Measurements from ENCODE around the gene ZNF883. TPM values are rescaled to one million over a fixed set of nuclear protein-coding genes. Genes with fewer than 3 reads are reported as not detected.

Gene ZNF883
- total RNA-seq, 2 donors from 2014 or later, result 0.16 to 1.0 TPM

- DNase-seq (ENCODE audit: low spot score in 2 of 2), result no peak
- no peak for ATAC-seq
- Mint-ChIP-seq H3K9me3 (peaks cover 10 to 20% of the 10 kb centered on the region in 2 donors), H3K36me3 (peaks cover 0 to 5% of the 10 kb centered on the region in 2 donors), H3K27ac (no peak overlapping the region)
These were observed 66.3 kb downstream of the ZNF883 start for GRCh38 chr9:112945620-112946208.

DNA sequence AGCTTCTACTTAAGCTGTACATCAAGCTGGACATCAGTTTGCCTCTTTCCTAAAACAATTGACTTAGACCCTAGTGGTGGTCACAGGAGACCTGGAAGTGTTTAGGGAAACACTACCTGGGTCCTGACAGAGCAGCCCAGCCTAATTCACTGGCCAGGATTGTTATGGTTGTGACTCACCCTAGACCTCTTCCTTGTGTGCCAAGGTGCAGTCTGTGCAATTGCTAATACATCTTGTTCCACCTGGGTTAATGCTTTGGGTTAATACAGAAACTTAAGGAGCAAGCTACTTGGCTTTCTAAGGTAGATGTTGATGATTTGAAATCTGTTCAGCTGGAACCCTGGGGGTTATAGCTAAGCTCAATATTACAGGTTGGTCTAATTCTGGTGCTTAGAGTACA lies 72.6 kb downstream of the ZNF883 start:
- no peaks in the 10 kb centered on the region for H3K36me3 Mint-ChIP-seq
- no peaks in the 10 kb centered on the region for H3K9me3 Mint-ChIP-seq
- ATAC-seq (no peak), DNase-seq (ENCODE audit: low spot score in 2 of 2) (no peak)
- H3K27ac Mint-ChIP-seq, result no peak overlapping the region

GRCh38 chr9:112933696-112934095 lies 78.3 kb downstream of the ZNF883 start:
- Mint-ChIP-seq H3K27ac (no peak overlapping the region), H3K9me3 (no peaks in the 10 kb centered on the region), H3K36me3 (no peaks in the 10 kb centered on the region)
- ATAC-seq, result no peak
- no peak for DNase-seq (ENCODE audit: low spot score in 2 of 2)

DNA sequence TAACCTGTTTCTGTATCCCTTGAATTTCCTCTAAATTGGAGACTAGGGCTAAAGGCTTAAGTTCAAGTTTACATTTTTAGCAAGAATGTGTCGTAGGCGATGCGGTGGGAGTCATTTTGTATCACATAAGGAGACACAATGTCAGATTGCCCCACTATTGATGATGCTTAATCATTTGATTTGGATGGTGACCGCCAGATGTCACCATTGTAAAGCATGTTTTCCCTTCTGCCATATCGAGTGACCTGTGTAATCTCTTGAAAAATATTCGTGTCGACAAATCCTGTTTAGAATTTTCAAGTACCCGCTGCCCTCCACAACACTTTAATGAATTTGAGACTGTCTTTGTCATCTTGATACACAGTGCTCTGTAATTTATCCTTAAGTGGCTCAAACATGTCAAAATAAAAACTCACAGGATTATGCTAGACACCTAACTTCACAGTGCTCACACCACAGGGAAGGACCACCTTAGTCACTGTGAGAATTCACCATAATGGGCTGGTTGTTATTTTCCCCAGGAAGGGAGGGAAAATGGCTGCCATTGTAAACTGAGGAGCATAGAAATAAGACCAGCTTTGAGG lies 86.8 kb downstream of the ZNF883 start:
- DNase-seq (ENCODE audit: low spot score in 2 of 2) (no peak), ATAC-seq (peak in 1 of 2 donors; percentile 41)
- no peaks in the 10 kb centered on the region for H3K36me3 Mint-ChIP-seq
- H3K27ac Mint-ChIP-seq, result no peak overlapping the region
- H3K9me3 Mint-ChIP-seq, result no peaks in the 10 kb centered on the region

- Mint-ChIP-seq H3K27ac (no peak overlapping the region), H3K36me3 (no peaks in the 10 kb centered on the region), H3K9me3 (no peaks in the 10 kb centered on the region)
- no peak for DNase-seq (ENCODE audit: low spot score in 2 of 2)
- ATAC-seq, result peak in 1 of 2 donors; percentile 61
These were observed 90.4 kb downstream of the ZNF883 start for GRCh38 chr9:112921549-112921948.

DNA sequence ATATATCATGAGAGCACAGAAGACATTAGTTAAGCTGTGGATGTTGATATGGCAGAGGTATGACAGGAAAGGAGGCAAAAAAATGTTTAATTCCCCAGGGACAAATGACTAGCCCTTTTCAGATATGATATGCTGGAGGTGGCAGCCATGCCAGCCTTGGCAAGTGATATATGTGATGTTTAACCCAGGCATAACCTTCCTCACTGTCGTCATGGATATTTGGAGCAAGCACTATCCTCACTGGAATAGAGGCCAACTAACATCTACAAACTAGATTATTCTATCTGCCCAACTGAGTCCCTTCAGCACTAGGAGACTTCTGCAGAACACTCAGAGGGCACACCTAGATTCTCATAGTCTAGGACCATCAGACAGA lies 94.0 kb downstream of the ZNF883 start:
- Mint-ChIP-seq H3K9me3 (no peaks in the 10 kb centered on the region), H3K27ac (no peak overlapping the region), H3K36me3 (no peaks in the 10 kb centered on the region)
- ATAC-seq (no peak), DNase-seq (ENCODE audit: low spot score in 2 of 2) (no peak)

GRCh38 chr9:112917047-112917986 lies 94.7 kb downstream of the ZNF883 start:
- no peak for DNase-seq (ENCODE audit: low spot score in 2 of 2)
- Mint-ChIP-seq H3K36me3 (no peaks in the 10 kb centered on the region), H3K27ac (no peak overlapping the region), H3K9me3 (no peaks in the 10 kb centered on the region)
- no peak for ATAC-seq

DNA sequence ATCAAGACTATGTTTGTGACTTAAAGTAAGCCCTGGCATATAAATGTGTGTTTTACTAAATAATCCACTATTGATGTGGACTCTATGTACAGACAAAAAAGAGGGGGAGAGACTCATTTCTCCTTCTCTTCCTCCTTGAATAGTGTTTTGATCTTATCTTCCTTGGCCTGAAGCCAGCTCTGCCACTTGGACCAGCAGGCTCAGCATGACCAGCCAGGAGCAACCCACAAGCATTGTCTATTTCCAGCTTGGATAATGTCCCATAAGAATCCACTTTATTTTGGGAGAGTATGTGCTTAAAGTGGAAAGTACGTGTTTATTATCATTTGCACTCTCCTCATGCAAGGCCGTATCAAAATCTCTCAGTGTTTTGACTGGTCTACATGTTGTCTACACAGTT lies 97.5 kb downstream of the ZNF883 start:
- ATAC-seq, result no peak
- DNase-seq (ENCODE audit: low spot score in 2 of 2), result no peak
- Mint-ChIP-seq H3K9me3 (no peaks in the 10 kb centered on the region), H3K27ac (no peak overlapping the region), H3K36me3 (no peaks in the 10 kb centered on the region)

DNA sequence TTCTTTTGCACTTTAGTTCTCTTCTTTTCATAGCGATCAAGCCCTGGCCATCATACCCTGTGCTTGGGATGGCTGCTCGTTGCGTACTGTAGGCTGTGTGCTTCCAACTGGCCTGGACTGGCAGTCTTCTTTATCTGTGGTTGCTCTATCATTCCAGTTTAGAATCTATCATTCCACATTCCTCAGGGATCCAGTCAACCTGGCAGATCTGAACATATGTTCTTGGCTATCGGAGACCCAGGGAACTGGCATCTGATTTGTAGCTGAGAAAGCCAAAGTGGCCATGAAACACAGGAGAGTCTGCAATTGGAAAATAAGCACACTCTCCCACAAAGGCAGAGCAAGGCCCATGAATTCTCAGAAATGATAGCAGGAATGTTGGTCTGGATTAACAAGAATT lies 98.7 kb downstream of the ZNF883 start:
- Mint-ChIP-seq H3K27ac (no peak overlapping the region), H3K9me3 (no peaks in the 10 kb centered on the region), H3K36me3 (no peaks in the 10 kb centered on the region)
- DNase-seq (ENCODE audit: low spot score in 2 of 2) (no peak), ATAC-seq (no peak)

DNA sequence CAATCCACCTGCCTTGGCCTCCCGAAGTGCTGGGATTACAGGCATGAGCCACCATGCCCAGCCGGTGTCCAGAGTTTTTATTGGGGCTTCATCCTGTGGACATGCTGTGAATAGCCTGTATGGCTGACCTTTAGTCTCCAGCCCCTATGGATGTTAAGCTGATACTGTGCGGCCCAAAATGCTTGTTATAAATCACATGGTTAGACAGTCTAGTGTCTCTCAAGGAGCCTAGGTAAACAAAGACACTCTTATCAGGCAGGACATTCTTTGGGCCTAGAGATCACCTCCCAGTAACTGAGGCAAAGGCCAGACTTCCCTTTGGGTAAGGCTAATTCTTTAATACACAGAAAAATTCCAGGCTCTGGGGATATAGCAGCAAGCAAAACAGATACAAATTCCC lies 99.4 kb downstream of the ZNF883 start:
- H3K27ac Mint-ChIP-seq, result no peak overlapping the region
- DNase-seq (ENCODE audit: low spot score in 2 of 2) (no peak), ATAC-seq (no peak)
- no peaks in the 10 kb centered on the region for H3K9me3 Mint-ChIP-seq
- no peaks in the 10 kb centered on the region for H3K36me3 Mint-ChIP-seq

GRCh38 chr9:112911736-112912135 lies 100.3 kb downstream of the ZNF883 start:
- ATAC-seq (no peak), DNase-seq (ENCODE audit: low spot score in 2 of 2) (no peak)
- H3K9me3 Mint-ChIP-seq, result no peaks in the 10 kb centered on the region
- H3K36me3 Mint-ChIP-seq, result no peaks in the 10 kb centered on the region
- no peak overlapping the region for H3K27ac Mint-ChIP-seq

Other genes with a start within 250 kb of the ZNF883 start
- gene SLC46A2, start 121.3 kb downstream of the ZNF883 start, total RNA-seq, result not detected
- gene ZFP37, start 44.5 kb upstream of the ZNF883 start, total RNA-seq, result 1 to 10 TPM; 1.7 to 1.9 TPM
- 1 to 10 TPM; 2.1 to 3.8 TPM for gene SLC31A2, start 138.8 kb upstream of the ZNF883 start, total RNA-seq
- gene FKBP15, start 209.1 kb upstream of the ZNF883 start, total RNA-seq, result 10 to 100 TPM; 12.5 to 45.6 TPM
- 10 to 100 TPM; 11.5 to 14.8 TPM for gene SLC31A1, start 209.4 kb upstream of the ZNF883 start, total RNA-seq

All from activated naive CD4-positive, alpha-beta T cell treated with anti-CD3 and anti-CD28 coated beads, Interleukin-2, amount 50 U/mL, for 72 hours (primary cell).